HG03442 (cell line): ENCODE data around the gene USP26.
"Not testable (repeated sequence)": the region's sequence is repeated elsewhere in the genome, so short reads cannot be mapped to it uniquely, and the experiment has no call there.

Experiments
- ATAC-seq: cut with Tn5 transposase; IDR thresholded peaks from one replicate; pipeline ENCODE4 v1.9.1; 2021; ENCODE audit warnings: mild to moderate bottlenecking, moderate library complexity; ENCODE audit not compliant: unreplicated experiment

The USP26 gene

DNA sequence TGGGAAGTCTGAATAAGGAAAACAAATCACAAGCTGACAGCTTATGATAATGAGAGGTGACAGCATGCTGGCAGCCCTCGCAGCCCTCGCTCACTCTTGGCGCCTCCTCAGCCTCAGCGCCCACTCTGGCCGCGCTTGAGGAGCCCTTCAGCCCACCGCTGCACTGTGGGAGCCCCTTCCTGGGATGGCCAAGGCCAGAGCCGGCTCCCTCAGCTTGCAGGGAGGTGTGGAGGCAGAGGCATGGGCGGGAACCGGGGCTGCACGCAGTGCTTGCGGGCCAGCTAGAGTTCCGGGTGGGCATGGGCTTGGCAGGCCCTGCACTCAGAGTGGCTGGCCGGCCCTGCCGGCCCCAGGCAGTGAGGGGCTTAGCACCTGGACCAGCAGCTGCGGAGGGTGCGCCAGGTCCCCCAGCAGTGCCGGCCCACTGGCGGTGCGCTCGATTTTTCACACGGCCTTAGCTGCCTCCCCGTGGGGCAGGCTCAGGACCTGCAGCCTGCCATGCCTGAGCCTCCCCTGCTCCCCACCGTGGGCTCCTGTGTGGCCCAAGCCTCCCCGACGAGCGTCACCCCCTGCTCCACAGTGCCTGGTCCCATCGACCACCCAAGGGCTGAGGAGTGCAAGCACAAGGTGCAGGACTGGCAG, 52.6 kb downstream of the USP26 start:
- not testable (repeated sequence) for ATAC-seq

DNA sequence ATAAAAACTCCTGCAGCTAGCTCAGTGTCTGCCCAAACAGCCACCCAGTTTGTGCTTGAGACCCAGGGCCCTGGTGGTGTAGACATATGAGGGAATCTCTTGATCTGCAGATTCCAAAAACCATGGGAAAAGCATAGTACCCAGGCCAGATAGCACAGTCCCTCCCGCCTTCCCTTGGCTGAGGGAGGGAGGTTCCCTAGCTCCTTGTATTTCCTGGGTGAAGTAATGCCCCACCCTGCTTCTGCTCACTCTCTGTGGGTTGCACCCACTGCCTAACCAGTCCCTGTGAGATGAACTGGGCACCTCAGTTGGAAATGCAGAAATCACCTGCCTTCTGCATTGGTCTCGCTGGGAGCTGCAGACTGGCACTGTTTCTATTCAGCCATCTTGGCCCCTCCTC, 54.6 kb downstream of the USP26 start:
- ATAC-seq, result no peak

DNA sequence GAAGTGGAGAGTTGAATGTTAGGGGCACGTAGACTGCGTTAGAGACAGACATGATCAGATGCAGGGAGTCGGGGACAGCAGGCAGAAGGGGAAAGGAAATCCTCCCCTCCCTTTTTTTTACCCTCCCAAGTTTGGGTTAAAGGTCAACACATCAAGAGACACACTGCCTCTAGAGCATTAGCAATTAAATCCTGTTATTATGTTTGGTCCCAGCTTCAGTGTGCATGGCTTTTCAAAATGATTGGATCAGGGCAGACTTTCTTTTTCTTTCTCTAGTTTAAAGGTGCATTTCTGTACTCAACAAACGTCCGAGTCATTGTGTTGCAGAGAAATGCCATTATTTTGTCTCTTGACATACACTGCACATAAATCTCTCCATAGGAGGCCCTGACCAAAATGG, 63.9 kb downstream of the USP26 start:
- ATAC-seq, result no peak

DNA sequence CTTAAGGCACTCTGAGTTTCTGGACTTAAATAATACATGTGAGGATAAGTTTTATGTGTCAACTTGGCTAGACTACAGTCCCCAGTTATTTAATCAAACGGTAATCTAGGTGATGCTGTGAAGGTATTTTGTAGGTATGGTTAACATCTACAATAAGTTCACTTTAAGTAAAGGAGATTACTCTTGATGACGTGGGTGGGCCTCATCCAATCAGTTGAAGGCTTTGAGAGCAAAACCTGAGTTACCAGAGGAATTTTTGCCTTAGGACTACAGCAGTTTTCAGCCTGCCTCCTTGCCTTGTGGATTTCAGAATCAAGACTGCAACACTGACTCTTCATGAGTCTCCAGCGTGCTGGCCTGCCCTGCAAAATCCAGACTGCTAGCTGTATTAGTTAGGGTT, 78.7 kb downstream of the USP26 start:
- no peak for ATAC-seq

DNA sequence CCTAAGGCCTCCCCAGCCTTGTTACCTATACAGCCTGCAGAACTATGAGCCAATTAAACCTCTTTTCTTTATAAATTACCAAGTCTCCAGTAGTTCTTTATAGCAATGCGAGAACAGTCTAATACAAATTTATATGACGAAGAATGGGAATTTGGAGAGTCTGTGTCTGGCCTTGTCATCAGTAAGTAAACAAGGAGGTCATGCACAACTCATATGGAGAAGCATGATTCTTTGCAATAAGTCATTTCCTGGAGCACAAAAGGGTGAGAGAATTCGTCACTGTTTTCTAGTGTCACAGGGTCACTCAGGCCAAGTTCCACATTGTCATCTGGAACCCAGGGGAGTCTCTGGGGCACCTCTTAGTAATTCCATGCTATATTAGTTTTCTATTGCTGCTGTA, 89.5 kb downstream of the USP26 start:
- ATAC-seq, result no peak

DNA sequence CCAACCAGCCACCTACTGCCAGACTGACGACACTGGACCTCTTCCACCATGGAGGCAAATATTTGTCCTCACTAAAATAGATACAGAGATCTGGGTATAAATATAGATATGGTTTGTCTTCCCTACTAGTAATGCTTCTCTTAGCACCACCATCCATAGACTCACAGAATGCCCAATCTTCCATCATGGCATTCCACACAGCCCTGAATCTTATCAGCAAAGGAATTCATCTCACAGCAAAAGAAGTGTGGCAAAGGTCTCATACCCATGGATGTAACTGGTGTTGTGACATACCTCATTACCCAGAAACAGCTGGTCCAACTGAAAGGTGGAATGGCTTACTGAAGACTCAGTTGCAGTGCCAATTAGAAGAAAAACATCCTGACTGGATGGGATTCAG, 91.3 kb downstream of the USP26 start:
- ATAC-seq, result no peak

DNA sequence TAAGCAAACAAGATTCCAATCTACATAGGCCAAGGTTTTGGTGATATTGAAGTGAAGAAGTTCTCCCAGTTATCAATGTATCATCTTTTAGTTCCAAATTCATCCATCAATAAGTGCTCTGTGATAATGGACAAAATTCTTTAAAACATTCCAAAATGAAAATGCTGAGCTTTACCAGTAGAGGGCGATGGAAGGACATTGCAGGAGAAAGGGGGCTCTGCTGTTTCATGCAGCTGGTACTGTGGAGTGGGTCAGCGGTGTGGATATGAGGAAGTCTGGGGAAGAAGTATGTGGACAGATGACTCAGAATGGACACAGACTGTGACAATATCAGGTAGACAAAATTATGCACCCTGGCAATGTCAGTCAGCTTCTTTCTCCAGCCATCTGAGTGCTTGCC, 91.9 kb downstream of the USP26 start:
- ATAC-seq, result no peak

DNA sequence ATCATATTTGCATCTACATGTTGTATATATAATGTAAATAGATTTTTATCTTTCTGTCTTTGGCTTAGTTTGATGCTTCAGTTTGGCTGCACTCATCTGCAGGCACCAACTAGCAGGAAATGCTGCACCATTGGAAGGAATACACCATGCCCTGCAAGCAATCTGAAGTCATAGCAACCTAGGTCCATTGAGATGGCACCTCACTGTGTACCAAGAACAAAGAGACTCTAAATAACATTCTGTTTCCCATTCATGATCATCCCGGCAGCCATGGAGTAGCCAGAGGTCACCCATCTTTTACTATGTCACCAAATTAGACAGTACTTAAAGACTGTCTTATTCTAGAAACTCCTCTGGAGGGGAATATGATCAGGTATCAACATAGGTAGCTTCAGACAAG, 97.7 kb downstream of the USP26 start:
- no peak for ATAC-seq

DNA sequence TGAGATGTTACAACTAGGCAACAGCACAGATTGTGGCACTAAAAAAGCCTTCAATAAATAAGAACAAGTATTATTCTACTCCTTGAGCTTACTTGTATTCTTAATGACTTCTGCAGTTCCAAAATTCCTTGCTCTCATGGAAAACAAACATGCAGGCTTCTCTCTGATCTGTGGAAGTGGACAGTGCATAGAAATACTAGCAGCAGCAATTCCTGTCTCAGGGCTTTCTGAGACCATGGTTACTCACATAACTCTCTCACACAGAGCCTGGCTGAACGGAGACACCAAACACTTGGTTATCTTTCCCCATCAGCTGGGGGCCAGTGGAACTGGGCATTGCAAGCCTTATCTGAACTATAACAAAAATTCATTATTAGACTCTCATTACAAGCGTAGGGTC, 106.1 kb downstream of the USP26 start:
- no peak for ATAC-seq

DNA sequence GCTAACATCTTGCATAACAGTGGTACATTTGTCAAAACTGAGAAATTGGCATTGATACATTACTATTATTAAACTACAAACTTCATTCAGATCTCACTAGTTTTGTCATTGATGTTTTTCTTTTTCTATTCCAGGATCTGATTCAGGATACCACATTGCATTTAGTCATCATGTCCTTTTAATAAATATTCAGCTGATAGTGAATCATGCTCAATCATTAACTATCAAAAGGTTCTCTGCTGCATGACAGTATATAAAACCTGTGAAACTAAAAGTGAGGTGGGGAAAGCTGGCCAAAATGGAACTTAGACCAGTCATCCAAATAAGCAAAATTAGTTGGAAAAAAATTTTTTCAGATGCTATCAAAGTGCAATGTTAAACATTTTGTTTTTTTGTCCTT, 110.4 kb downstream of the USP26 start:
- no peak for ATAC-seq

DNA sequence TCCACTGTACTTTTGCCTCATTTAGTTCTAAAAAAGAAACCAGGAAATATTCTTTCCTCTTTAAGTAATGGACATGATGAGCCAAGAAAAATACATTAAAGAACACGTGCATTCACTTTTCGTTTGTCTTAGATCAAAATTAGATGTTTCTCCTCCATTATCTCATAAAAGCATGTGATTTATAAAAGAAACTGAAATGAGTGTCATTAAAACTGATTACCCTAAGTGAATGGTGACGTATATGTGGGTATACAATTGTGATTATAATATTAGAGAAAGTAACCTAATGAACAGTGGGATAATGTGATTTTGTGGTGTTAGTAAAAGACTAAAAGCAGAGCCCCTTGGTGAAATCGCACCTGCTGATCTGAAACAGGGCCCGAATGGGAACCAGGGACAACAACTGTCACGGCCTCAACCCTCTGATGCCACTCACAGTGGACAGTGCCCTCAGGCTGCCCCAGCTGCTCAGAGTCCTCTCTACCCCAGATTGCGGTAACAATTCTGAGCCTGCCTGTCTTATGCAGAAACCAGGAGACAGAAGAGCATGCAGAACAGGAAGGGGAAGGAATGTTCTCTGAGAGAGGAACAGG, 112.8 kb downstream of the USP26 start:
- no peak for ATAC-seq

DNA sequence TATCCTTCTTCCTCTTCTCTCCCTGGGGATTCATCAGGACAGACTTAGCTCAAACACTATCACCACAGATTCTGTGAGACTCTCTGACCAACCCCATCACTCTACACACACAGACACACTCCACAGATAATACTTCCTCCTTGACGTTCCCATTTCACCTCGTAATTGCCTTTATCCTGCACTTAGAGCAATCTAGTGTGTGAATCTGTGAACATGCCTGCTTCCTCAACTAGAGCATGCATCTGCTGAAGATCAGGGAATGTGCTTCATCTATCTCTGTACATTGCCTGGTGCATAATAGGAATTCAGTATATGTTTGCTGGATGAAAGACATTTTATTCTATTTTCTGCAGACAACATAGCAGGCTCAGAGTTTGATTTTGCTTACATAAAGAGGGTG, 113.4 kb downstream of the USP26 start:
- ATAC-seq, result no peak

DNA sequence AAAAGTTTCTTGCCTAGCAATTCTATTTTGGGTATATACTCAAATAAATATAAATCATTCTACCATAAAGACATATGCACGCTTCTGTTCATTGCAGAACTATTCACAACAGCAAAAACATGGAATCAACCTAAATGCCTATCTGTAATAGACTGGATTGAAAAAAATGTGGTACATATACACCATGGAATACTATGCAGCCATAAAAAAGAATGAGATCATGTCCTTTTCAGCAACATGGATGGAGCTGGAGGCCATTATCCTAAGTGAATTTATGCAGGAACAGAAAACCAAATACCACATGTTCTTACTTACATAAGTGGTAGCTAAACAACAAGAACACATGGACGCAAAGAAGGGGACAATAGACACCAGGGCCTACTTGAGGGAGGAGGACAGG, 116.9 kb downstream of the USP26 start:
- ATAC-seq, result not testable (repeated sequence)
